NT2/D1 (cell line): ENCODE measurements around the gene SPSB4.

Experiments used
- SUZ12 ChIP-seq: IDR thresholded peaks from 2 replicates; pipeline ENCODE4 v1.6.1; 2011; ENCODE audit not compliant: insufficient read length, insufficient read depth; ENCODE audit errors: extremely low read depth
- YY1 ChIP-seq: IDR thresholded peaks from 2 replicates; pipeline ENCODE4 v1.6.1; 2011; ENCODE audit not compliant: insufficient read length, insufficient read depth
- ZNF274 ChIP-seq: IDR thresholded peaks from 2 replicates; pipeline ENCODE4 v1.6.1; 2011; ENCODE audit warnings: mild to moderate bottlenecking, low read depth, low read length

DNA sequence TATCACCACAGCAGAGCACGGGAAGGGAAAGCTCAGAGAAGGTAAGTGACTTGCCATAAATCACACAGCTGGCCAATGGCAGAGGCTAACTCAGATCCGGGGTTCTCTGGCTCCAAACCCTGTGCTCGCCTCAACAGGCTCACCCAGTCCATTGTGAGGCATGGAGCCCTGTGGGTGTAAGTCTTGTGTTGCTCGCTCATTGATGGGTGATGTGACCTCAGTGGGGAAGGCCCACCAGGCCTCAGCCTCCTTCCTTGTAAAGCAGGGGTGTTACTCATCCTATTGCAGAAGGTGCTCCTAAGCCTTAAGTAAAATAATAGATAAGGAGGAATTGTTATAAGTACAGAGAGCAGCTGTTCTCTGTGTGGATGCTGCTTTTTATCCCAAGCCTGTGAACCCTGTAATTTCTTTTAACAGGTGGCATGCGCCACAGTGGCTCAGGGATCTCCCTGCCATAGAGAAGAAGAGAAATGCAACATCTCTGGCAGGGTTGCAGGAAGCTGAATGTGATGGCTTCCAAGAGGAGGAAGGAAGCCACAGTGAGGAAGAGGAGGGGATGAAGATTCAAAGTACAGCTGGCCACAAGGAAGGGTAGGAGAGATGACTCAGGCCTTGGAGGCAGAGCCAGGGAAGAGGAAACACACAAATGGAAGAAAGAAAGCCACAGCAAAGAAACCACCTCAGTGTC, 30.9 kb upstream of the SPSB4 start:
- TF ChIP-seq ZNF274 (no peak), YY1 (no peak), SUZ12 (no peak)
